GM23248 (cell line): Measurements from ENCODE around the gene NANS.
"Not testable (repeated sequence)": the region's sequence is repeated elsewhere in the genome, so short reads cannot be mapped to it uniquely, and the experiment has no call there.

ENCODE experiments used
- EZH2 ChIP-seq: fragments of 200-600 bp; sonication (generic); IDR thresholded peaks from 2 replicates; pipeline ENCODE4 v1.6.1; 2018; ENCODE audit warnings: antibody characterized with exemption, mild to moderate bottlenecking; ENCODE audit not compliant: insufficient read depth, poor library complexity, severe bottlenecking
- EZH2phosphoT487 ChIP-seq: fragments of 200-600 bp; sonication (generic); IDR thresholded peaks from 2 replicates; pipeline ENCODE4 v1.6.1; 2018; ENCODE audit warnings: antibody characterized with exemption, moderate library complexity, mild to moderate bottlenecking, low read depth; ENCODE audit not compliant: insufficient read depth

DNA sequence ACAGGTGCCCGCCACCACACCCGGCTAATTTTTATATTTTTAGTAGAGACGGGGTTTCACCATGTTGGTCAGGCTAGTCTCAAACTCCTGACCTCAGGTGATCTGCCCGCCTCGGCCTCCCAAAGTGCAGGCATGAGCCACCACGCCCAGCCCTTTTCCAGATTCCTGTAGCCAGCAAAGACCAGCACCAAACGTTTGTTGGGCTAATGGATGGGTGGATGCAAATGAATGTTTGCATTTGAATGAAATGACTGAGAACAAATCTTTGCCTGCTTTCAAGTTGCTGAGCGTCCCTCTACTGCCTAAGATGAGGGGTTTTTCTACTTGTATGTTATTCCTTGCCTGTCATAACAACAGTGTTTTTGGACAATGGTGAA is 20.0 kb downstream of the NANS start:
- not testable (repeated sequence) for TF ChIP-seq EZH2phosphoT487, EZH2
